Left forelimb (tissue), 1 donor: Measurements from ENCODE around the gene TSPOAP1.

Source experiments
- DNase-seq: peaks from one replicate; pipeline ENCODE4 v3.0.0-alpha.2; 2018; ENCODE audit warnings: low spot score

Gene TSPOAP1

DNA sequence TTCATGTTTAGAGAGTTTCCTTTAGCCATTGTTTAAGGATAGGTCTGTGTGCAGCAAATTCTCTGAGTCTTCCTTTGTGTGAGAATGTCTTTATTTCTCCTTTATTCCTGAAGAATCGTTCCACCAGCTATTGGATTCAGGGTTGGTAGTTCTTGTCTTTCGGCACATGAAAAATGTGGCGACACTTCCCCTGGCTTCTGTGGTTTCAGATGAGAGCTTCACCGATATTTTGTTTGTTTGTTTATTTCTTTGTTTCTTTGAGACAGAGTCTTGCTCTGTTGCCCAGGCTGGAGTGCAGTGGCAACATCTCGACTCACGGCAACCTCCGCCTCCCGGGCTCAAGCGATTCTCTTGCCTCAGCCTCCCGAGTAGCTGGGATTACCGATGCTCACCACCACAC lies 66.4 kb downstream of the TSPOAP1 start:
- no peak for DNase-seq

DNA sequence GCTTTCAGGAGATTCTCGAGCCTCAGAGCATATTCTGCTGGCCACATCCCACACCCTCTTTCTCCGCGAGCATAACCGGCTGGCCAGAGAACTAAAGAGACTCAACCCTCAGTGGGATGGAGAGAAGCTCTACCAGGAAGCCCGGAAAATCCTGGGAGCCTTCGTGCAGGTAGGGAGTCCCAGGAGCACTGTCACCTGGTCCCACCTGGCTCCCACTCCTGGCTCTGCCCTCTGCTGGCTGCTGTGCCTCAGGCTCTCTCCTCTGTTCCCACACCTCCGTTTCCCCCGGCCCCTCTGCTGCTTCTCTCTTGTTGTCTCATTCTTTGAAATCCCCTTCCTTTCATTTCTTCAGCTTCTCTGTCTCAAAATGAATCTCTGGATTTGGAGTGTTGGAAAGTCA lies 73.8 kb downstream of the TSPOAP1 start:
- no peak for DNase-seq

DNA sequence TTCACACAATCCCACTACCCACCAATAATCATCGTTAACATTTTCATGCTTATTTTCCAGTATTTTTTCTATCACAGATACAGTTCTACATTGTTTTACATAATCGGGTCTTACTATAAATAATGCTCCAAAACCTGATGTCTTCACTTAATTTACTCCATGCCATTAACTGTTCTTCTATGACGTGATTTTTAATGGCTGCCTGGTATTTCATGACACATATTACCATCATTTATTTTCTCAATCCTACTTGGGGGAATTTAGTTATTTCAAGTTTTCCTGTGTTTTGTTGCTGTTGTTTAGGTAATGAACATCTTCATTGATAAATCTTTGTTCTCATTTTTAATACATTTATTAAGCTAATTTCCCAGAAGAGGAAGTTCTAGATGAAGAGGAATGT lies 75.5 kb downstream of the TSPOAP1 start:
- no peak for DNase-seq

DNA sequence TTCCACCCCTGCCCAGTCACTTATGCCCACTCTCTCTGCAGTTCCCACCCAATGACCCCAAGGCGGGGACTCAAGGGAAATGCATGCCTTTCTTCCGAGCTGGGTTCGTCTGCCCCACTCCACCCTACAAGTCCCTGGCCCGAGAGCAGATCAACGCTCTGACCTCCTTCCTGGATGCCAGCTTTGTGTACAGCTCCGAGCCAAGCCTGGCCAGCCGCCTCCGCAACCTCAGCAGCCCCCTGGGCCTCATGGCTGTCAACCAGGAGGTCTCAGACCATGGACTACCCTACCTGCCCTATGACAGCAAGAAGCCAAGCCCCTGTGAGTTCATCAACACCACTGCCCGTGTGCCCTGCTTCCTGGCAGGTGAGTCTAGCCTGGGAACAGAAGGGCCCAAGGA lies 76.5 kb downstream of the TSPOAP1 start:
- DNase-seq: no peak
